ENCODE measurements around the gene ENTREP3. TPM values are rescaled to one million over a fixed set of nuclear protein-coding genes. Genes with fewer than 3 reads are reported as not detected.

ENTREP3 gene
- total RNA-seq, 1 experiment from 2014 or later = 69.9 TPM

DNA sequence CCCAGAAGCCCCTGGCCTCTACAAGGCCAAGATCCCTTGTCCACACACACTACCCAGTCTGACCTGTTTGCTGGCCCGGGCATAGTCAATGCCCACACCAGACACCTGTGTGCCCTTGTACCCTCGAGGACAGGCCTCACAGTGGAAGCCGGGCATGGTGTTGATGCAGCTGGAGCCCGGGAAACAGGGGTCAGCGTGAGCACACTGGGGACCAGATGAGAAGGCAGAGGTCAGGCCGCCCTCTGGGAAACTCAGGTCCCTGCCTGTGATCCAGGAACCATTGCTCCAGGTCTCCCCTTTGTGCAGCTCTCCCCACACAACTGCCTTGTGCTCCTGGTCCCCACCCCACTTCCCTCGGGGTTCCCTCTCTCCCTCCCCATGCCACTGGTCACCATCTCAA lies 53.1 kb downstream of the ENTREP3 start:
- Histone ChIP-seq H3K9me2 (ENCODE audit: insufficient read depth) (no peaks in the 10 kb centered on the region), H3K27me3 (ENCODE audit: insufficient read depth, low read length) (no peaks in the 10 kb centered on the region), H3K4me3 (replicated peaks in 1 of 2; ENCODE audit: low read depth in 1 of 2, low read length in 2 of 2) (no peak overlapping the region), H2AFZ (ENCODE audit: low read depth, low read length, poor library complexity, severe bottlenecking) (no peak overlapping the region), H4K20me1 (ENCODE audit: insufficient read depth) (no peaks in the 10 kb centered on the region), H3K36me3 (ENCODE audit: control insufficient read depth in 1 of 2, insufficient read depth in 2 of 2, low read length in 2 of 2) (peaks cover 3 to 11% of the 10 kb centered on the region in 2 experiments; a peak in 2 of 4 replicates), H3K27ac (ENCODE audit: low read depth, low read length) (no peak overlapping the region), H3K9me3 (ENCODE audit: control insufficient read depth in 1 of 2, insufficient read depth in 1 of 2, low read depth in 1 of 2, low read length in 2 of 2) (no peaks in the 10 kb centered on the region), H3K4me2 (ENCODE audit: low read length) (no peak overlapping the region), H3K9ac (ENCODE audit: low read length) (no peak overlapping the region), H3K79me2 (ENCODE audit: insufficient read depth, low read length) (no peaks in the 10 kb centered on the region), H3K4me1 (ENCODE audit: control insufficient read depth in 1 of 2, insufficient read depth in 2 of 2, low read length in 2 of 2) (peaks cover 4 to 7% of the 10 kb centered on the region in 2 experiments)
- no TSS peak for BruUV-seq (replicated peaks)
- ChIA-PET CTCF (no interaction called here), RAD21 (ENCODE audit: low non-redundant PET in 1 of 2, low total read pairs in 2 of 2, uncharacterized antibody in 2 of 2, unreplicated experiment in 2 of 2) (no interaction called here), POLR2A (no interaction called here)
- TF ChIP-seq ZNF274 (IDR thresholded peaks at IDR 0.05; ENCODE audit: low read depth, low read length) = no peak
- DNase-seq (ENCODE audit: low read depth, low spot score) = no peak
- intact Hi-C loops (cut with micrococcal nuclease) = no loop called here
- ATAC-seq = no peak

- H3K36me3 ChIP-seq (ENCODE audit: control insufficient read depth in 1 of 2, insufficient read depth in 2 of 2, low read length in 2 of 2) = peaks cover 3 to 17% of the 10 kb centered on the region in 2 experiments; a peak in 2 of 4 replicates
- H3K79me2 ChIP-seq (ENCODE audit: insufficient read depth, low read length) = peaks cover 1% of the 10 kb centered on the region; the same call in 1 of the 2 replicates
- ChIA-PET RAD21 (ENCODE audit: low non-redundant PET in 1 of 2, low total read pairs in 2 of 2, uncharacterized antibody in 2 of 2, unreplicated experiment in 2 of 2) (no interaction called here), CTCF (no interaction called here), POLR2A (no interaction called here)
- H3K27me3 ChIP-seq (ENCODE audit: insufficient read depth, low read length) = no peaks in the 10 kb centered on the region
- intact Hi-C loops (cut with micrococcal nuclease) = no loop called here
- H2AFZ ChIP-seq (ENCODE audit: low read depth, low read length, poor library complexity, severe bottlenecking) = no peak overlapping the region
- H3K4me2 ChIP-seq (ENCODE audit: low read length) = no peak overlapping the region
- H3K9me3 ChIP-seq (ENCODE audit: control insufficient read depth in 1 of 2, insufficient read depth in 1 of 2, low read depth in 1 of 2, low read length in 2 of 2) = no peaks in the 10 kb centered on the region
- no peak for DNase-seq (ENCODE audit: low read depth, low spot score)
- no peak for ATAC-seq
- H3K4me1 ChIP-seq (ENCODE audit: control insufficient read depth in 1 of 2, insufficient read depth in 2 of 2, low read length in 2 of 2) = peaks cover 3% of the 10 kb centered on the region in 2 experiments; a peak in 3 of 4 replicates
- H3K9ac ChIP-seq (ENCODE audit: low read length) = no peak overlapping the region
- no peaks in the 10 kb centered on the region for H3K9me2 ChIP-seq (ENCODE audit: insufficient read depth)
- H3K27ac ChIP-seq (ENCODE audit: low read depth, low read length) = no peak overlapping the region
- no peak overlapping the region for H3K4me3 ChIP-seq (replicated peaks in 1 of 2; ENCODE audit: low read depth in 1 of 2, low read length in 2 of 2)
- BruUV-seq (replicated peaks) = no TSS peak
- no peaks in the 10 kb centered on the region for H4K20me1 ChIP-seq (ENCODE audit: insufficient read depth)
- TF ChIP-seq TCF7L2 (IDR thresholded peaks at IDR 0.05; ENCODE audit: borderline replicate concordance, extremely low read depth, insufficient read depth, insufficient read length) = no peak
- TF ChIP-seq YY1 (IDR thresholded peaks at IDR 0.05; ENCODE audit: extremely low read depth, insufficient replicate concordance, low read depth, low read length) = no peak
- TF ChIP-seq EZH2phosphoT487 (IDR thresholded peaks at IDR 0.05; ENCODE audit: borderline replicate concordance) = no peak
- no peak for TF ChIP-seq FOSL1 (IDR thresholded peaks at IDR 0.05; ENCODE audit: low read depth)
- TF ChIP-seq REST (IDR thresholded peaks at IDR 0.05; ENCODE audit: low read depth) = no peak
- no peak for TF ChIP-seq EZH2 (IDR thresholded peaks at IDR 0.05)
- TF ChIP-seq SRF (IDR thresholded peaks at IDR 0.05; ENCODE audit: low read depth) = no peak
- TF ChIP-seq POLR2AphosphoS5 (IDR thresholded peaks at IDR 0.05; ENCODE audit: low read depth, low read length) = no peak
- TF ChIP-seq SP1 (IDR thresholded peaks at IDR 0.05; ENCODE audit: low read depth) = no peak
- TF ChIP-seq, protein P1, sequence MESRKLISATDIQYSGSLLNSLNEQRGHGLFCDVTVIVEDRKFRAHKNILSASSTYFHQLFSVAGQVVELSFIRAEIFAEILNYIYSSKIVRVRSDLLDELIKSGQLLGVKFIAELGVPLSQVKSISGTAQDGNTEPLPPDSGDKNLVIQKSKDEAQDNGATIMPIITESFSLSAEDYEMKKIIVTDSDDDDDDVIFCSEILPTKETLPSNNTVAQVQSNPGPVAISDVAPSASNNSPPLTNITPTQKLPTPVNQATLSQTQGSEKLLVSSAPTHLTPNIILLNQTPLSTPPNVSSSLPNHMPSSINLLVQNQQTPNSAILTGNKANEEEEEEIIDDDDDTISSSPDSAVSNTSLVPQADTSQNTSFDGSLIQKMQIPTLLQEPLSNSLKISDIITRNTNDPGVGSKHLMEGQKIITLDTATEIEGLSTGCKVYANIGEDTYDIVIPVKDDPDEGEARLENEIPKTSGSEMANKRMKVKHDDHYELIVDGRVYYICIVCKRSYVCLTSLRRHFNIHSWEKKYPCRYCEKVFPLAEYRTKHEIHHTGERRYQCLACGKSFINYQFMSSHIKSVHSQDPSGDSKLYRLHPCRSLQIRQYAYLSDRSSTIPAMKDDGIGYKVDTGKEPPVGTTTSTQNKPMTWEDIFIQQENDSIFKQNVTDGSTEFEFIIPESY (IDR thresholded peaks at IDR 0.05; ENCODE audit: extremely low read depth, insufficient replicate concordance, low read length) = no peak
- no peak for TF ChIP-seq CEBPB (IDR thresholded peaks at IDR 0.05; ENCODE audit: low read depth)
Observed at GRCh38 chr1:155200920-155201319, 54.4 kb downstream of the ENTREP3 start.

All from HCT116 (cell line).